HG03103 (cell line): Measurements from ENCODE around the gene RIT2.

ENCODE experiments used
- ATAC-seq: cut with Tn5 transposase; IDR thresholded peaks from one replicate; pipeline ENCODE4 v1.9.1; 2021; ENCODE audit warnings: low read depth; ENCODE audit not compliant: unreplicated experiment

RIT2 gene

GRCh38 chr18:43092539-43092938 is 22.9 kb downstream of the RIT2 start:
- no peak for ATAC-seq

GRCh38 chr18:43081396-43081795 is 34.1 kb downstream of the RIT2 start:
- ATAC-seq: no peak

GRCh38 chr18:43080671-43081070 is 34.8 kb downstream of the RIT2 start:
- no peak for ATAC-seq

- ATAC-seq: no peak
These were observed 36.1 kb downstream of the RIT2 start for GRCh38 chr18:43079422-43079821.

GRCh38 chr18:43078478-43079092 is 36.9 kb downstream of the RIT2 start:
- no peak for ATAC-seq

- ATAC-seq: no peak
These were observed 37.8 kb downstream of the RIT2 start for GRCh38 chr18:43077510-43078308.

- no peak for ATAC-seq
These were observed 41.7 kb downstream of the RIT2 start for GRCh38 chr18:43073771-43074170.

GRCh38 chr18:43068781-43069180 is 46.7 kb downstream of the RIT2 start:
- ATAC-seq: no peak

GRCh38 chr18:43067570-43067969 is 47.9 kb downstream of the RIT2 start:
- no peak for ATAC-seq

- no peak for ATAC-seq
These were observed 53.7 kb downstream of the RIT2 start for GRCh38 chr18:43061816-43062215.

GRCh38 chr18:43061318-43061717 is 54.2 kb downstream of the RIT2 start:
- ATAC-seq: no peak

GRCh38 chr18:43060020-43060419 is 55.5 kb downstream of the RIT2 start:
- ATAC-seq: no peak

GRCh38 chr18:43054815-43055519 is 60.5 kb downstream of the RIT2 start:
- ATAC-seq: no peak

- no peak for ATAC-seq
These were observed 66.5 kb downstream of the RIT2 start for GRCh38 chr18:43049021-43049420.

- no peak for ATAC-seq
These were observed 69.2 kb downstream of the RIT2 start for GRCh38 chr18:43046322-43046721.

GRCh38 chr18:43043626-43044025 is 71.9 kb downstream of the RIT2 start:
- no peak for ATAC-seq

GRCh38 chr18:43040281-43040680 is 75.2 kb downstream of the RIT2 start:
- no peak for ATAC-seq

GRCh38 chr18:43034683-43035500 is 80.6 kb downstream of the RIT2 start:
- ATAC-seq: no peak

GRCh38 chr18:43031169-43031568 is 84.3 kb downstream of the RIT2 start:
- ATAC-seq: no peak

GRCh38 chr18:43029414-43029813 is 86.1 kb downstream of the RIT2 start:
- ATAC-seq: no peak

GRCh38 chr18:43022874-43023273 is 92.6 kb downstream of the RIT2 start:
- ATAC-seq: no peak
